DND-41 (cell line): Measurements from ENCODE around the gene SMPX.

Experiments
- EZH2 ChIP-seq: IDR thresholded peaks from 3 replicates; pipeline ENCODE4 v1.6.1; 2012; ENCODE audit warnings: borderline replicate concordance, low read depth, mild to moderate bottlenecking, moderate library complexity, low read length, inconsistent platforms; ENCODE audit not compliant: severe bottlenecking
- TF ChIP-seq, protein P1 (sequence below): IDR thresholded peaks from 2 replicates; pipeline ENCODE4 v1.5.1; 2012; ENCODE audit warnings: borderline replicate concordance, low read length, moderate library complexity, mild to moderate bottlenecking; ENCODE audit not compliant: poor library complexity, severe bottlenecking; ENCODE audit errors: extremely low read depth

DNA sequence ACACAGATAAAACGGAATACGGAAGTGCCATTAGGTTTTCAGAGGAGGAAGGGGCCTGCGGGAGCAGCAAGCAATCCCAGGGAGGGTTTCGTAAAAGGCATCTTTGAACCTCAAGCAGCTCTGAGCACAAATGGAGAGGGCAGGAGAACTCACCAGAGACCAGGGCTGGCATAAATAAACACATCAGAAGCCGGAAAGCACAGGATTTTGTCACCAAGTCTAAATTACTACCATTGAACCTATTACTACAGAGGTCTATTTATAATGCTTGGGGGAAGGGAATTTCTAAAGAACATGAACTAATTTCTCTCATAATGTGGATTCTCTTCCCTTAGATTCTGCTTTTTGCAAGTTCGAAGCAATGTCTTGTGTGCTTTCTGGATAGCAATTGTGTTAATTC is 41.9 kb upstream of the SMPX start:
- TF ChIP-seq, protein P1, sequence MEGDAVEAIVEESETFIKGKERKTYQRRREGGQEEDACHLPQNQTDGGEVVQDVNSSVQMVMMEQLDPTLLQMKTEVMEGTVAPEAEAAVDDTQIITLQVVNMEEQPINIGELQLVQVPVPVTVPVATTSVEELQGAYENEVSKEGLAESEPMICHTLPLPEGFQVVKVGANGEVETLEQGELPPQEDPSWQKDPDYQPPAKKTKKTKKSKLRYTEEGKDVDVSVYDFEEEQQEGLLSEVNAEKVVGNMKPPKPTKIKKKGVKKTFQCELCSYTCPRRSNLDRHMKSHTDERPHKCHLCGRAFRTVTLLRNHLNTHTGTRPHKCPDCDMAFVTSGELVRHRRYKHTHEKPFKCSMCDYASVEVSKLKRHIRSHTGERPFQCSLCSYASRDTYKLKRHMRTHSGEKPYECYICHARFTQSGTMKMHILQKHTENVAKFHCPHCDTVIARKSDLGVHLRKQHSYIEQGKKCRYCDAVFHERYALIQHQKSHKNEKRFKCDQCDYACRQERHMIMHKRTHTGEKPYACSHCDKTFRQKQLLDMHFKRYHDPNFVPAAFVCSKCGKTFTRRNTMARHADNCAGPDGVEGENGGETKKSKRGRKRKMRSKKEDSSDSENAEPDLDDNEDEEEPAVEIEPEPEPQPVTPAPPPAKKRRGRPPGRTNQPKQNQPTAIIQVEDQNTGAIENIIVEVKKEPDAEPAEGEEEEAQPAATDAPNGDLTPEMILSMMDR, result no peak
- no peak for TF ChIP-seq EZH2
